KOPT-K1 (cell line): ENCODE results near the gene FNDC3A.

Source experiments
- H3K27ac ChIP-seq: fragments of 200-600 bp; sonication (generic); 2 replicates; pipeline ENCODE4 v1.5.1; 2016; ENCODE audit warnings: antibody characterized with exemption, mild to moderate bottlenecking, low read depth, low read length; ENCODE audit not compliant: poor library complexity, severe bottlenecking
- H3K36me3 ChIP-seq: fragments of 200-600 bp; sonication (generic); 2 replicates; pipeline ENCODE4 v1.5.1; 2017; ENCODE audit warnings: antibody characterized with exemption, mild to moderate bottlenecking, low read length, moderate library complexity; ENCODE audit not compliant: insufficient read depth
- H3K9me3 ChIP-seq: fragments of 200-600 bp; sonication (generic); 2 replicates; pipeline ENCODE4 v1.5.1; 2017; ENCODE audit warnings: antibody characterized with exemption, low read length, mild to moderate bottlenecking; ENCODE audit not compliant: insufficient read depth, poor library complexity, severe bottlenecking

FNDC3A gene

GRCh38 chr13:48975856-48976575 is at the start of gene FNDC3A:
Gene FNDC3A, plus strand, starts transcription at chr13:48975912. Its CDS starts 30,279 bp downstream, at chr13:49006191.
- H3K9me3 ChIP-seq: peaks cover 22% of the 10 kb centered on the region
- H3K27ac ChIP-seq: peak within 1 kb of the TSS; percentile 95
- H3K36me3 ChIP-seq: no peaks in the 10 kb centered on the region

- no peak overlapping the region for H3K27ac ChIP-seq
- no peaks in the 10 kb centered on the region for H3K9me3 ChIP-seq
- H3K36me3 ChIP-seq: no peaks in the 10 kb centered on the region
Observed at GRCh38 chr13:48928757-48929430, 46.8 kb upstream of the FNDC3A start.

- Histone ChIP-seq H3K36me3 (no peaks in the 10 kb centered on the region), H3K27ac (no peak overlapping the region), H3K9me3 (no peaks in the 10 kb centered on the region)
Observed at GRCh38 chr13:48930918-48931317, 44.8 kb upstream of the FNDC3A start.

- Histone ChIP-seq H3K36me3 (no peaks in the 10 kb centered on the region), H3K9me3 (no peaks in the 10 kb centered on the region), H3K27ac (no peak overlapping the region)
Observed at GRCh38 chr13:48938308-48938943, 37.3 kb upstream of the FNDC3A start.

DNA sequence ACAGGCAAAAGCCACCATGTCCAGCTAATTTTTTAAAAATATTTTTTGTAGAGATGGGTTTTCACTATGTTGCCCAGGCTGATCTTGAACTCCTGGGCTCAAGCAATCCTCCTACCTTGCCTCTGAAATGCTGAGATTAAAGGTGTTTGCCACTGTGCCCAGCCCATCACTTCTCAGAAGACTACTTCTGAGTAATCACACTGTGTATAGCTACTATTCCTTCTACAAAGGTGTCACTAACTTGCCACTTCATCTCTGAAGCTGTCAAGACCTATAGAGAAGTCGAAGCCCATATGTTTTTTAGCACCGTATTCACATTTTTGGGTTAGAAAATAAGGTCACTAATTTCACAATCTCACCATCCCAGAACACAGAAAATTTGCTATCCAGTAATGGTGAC is 36.0 kb upstream of the FNDC3A start:
- Histone ChIP-seq H3K36me3 (no peaks in the 10 kb centered on the region), H3K9me3 (no peaks in the 10 kb centered on the region), H3K27ac (no peak overlapping the region)

GRCh38 chr13:48942131-48942530 is 33.6 kb upstream of the FNDC3A start:
- Histone ChIP-seq H3K36me3 (no peaks in the 10 kb centered on the region), H3K9me3 (no peaks in the 10 kb centered on the region), H3K27ac (no peak overlapping the region)

GRCh38 chr13:48944221-48944620 is 31.5 kb upstream of the FNDC3A start:
- no peaks in the 10 kb centered on the region for H3K36me3 ChIP-seq
- no peak overlapping the region for H3K27ac ChIP-seq
- no peaks in the 10 kb centered on the region for H3K9me3 ChIP-seq

DNA sequence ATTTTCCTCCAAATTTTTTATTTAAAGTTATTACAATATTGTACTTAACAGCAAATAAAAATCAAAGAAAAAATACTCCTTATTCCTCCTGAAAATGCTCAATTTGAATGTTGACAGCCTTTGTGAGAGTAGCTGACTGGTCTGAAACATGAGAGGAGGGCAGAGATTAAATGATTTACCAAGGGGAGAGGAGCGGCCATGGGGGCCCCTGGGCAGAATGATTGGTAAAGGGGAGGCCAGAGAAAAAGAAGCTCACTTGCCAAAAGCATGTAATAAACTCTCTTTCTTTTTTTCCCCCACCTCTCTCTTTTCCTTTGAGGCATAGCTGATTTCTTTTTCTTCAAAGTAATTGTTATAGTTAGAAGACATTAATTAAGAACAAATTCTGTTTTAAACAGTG is 30.1 kb upstream of the FNDC3A start:
- no peaks in the 10 kb centered on the region for H3K9me3 ChIP-seq
- H3K27ac ChIP-seq: no peak overlapping the region
- H3K36me3 ChIP-seq: no peaks in the 10 kb centered on the region

GRCh38 chr13:48946163-48946562 is 29.5 kb upstream of the FNDC3A start:
- Histone ChIP-seq H3K27ac (no peak overlapping the region), H3K36me3 (no peaks in the 10 kb centered on the region), H3K9me3 (no peaks in the 10 kb centered on the region)

GRCh38 chr13:48949566-48950500 is 25.9 kb upstream of the FNDC3A start:
- no peaks in the 10 kb centered on the region for H3K36me3 ChIP-seq
- no peaks in the 10 kb centered on the region for H3K9me3 ChIP-seq
- no peak overlapping the region for H3K27ac ChIP-seq

DNA sequence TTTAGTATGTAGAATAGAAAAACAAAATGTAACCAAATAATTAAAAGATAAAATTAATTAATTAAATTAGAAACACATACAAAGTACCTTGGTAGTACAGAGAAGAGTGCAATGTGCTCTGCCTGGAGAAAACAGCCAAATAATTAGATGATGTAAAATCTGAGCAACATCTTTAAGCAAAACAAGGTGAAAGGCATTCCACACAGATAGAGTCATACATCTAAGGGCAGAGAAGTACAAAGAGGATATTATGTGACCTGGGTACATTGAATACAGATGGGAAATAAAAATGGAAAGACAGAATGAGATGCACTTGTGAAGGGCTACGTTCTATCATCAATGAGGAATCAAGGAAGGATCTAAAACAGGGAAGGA is 25.2 kb upstream of the FNDC3A start:
- no peaks in the 10 kb centered on the region for H3K9me3 ChIP-seq
- H3K36me3 ChIP-seq: no peaks in the 10 kb centered on the region
- no peak overlapping the region for H3K27ac ChIP-seq

DNA sequence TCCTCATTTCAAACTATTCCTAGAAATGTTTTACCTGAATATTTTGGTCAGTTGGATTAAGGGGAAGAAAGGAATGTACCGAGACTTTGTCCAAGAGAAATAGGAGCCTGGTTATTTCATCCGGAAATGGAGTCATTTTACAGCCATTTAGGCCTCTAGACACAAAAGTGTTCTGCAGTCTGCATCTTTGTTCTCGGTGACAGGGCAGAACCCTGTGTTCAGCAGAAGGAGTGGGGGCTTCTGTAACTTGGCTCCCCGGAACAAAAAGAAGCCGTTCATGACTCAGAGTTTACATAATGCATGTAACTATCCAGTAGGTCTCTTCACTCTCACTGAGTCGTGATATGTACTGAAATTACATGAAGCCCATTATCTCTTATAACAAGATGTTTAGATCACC is 21.6 kb upstream of the FNDC3A start:
- H3K27ac ChIP-seq: no peak overlapping the region
- no peaks in the 10 kb centered on the region for H3K9me3 ChIP-seq
- no peaks in the 10 kb centered on the region for H3K36me3 ChIP-seq

GRCh38 chr13:48955536-48955935 is 20.2 kb upstream of the FNDC3A start:
- Histone ChIP-seq H3K36me3 (no peaks in the 10 kb centered on the region), H3K9me3 (no peaks in the 10 kb centered on the region), H3K27ac (no peak overlapping the region)

DNA sequence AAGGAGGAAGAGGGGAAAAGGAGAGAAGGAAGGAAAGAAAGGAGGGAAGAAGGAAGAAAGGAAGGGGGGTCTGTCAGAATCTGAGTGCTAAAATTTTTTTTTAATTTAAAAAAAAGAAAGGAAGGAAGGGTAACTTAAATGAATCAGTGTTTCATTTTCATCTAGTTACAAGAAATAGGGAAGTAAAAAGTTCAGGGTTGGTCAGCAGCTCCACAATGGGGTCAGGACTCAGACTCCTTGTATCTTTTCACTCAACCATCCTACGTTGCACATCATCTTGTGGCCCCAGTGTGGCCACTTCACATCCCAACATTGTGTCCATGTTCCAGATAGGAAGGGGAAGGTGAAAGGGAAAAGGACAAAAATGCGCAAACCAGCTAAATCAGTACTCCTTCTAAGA is 14.3 kb upstream of the FNDC3A start:
- no peaks in the 10 kb centered on the region for H3K9me3 ChIP-seq
- H3K27ac ChIP-seq: no peak overlapping the region
- no peaks in the 10 kb centered on the region for H3K36me3 ChIP-seq

GRCh38 chr13:48962281-48962680 is 13.4 kb upstream of the FNDC3A start:
- no peaks in the 10 kb centered on the region for H3K36me3 ChIP-seq
- H3K9me3 ChIP-seq: no peaks in the 10 kb centered on the region
- H3K27ac ChIP-seq: no peak overlapping the region
